ENCODE measurements around the gene IKZF2. TPM values are rescaled to one million over a fixed set of nuclear protein-coding genes. Genes with fewer than 3 reads are reported as not detected.

Gene IKZF2
- polyA plus RNA-seq, 1 experiment = 7.1 TPM

DNA sequence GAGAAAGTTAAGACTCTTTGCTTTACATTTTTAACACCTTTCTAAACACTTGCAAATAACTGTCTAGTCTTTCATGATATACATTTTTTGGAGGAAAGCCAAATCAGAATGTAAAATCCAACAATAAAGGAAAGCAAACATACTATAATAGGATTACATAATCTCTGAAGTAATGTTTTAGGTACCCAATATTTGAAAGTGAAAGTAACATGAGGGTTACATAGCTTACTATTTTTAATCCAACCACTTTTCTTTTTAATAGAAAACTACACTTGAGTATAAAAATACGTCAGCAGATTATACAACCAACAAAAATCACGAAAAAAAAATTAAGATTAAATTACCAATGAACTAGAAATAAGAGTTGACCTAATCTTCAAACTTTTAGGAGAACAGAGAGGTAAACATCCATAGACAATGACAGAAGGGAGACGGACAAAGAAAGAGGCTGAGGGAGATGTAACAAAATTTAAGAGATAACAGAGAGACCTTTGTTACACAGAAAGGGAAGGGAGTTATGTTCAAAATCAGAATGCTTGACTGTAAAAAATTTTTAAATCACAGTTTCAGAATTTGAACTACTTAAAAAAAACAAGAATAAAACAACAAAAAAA lies 150.0 kb downstream of the IKZF2 start:
- H3K9me3 ChIP-seq (ENCODE audit: control insufficient read depth, insufficient read depth, low read length) = no peaks in the 10 kb centered on the region
- TF ChIP-seq, protein P1, sequence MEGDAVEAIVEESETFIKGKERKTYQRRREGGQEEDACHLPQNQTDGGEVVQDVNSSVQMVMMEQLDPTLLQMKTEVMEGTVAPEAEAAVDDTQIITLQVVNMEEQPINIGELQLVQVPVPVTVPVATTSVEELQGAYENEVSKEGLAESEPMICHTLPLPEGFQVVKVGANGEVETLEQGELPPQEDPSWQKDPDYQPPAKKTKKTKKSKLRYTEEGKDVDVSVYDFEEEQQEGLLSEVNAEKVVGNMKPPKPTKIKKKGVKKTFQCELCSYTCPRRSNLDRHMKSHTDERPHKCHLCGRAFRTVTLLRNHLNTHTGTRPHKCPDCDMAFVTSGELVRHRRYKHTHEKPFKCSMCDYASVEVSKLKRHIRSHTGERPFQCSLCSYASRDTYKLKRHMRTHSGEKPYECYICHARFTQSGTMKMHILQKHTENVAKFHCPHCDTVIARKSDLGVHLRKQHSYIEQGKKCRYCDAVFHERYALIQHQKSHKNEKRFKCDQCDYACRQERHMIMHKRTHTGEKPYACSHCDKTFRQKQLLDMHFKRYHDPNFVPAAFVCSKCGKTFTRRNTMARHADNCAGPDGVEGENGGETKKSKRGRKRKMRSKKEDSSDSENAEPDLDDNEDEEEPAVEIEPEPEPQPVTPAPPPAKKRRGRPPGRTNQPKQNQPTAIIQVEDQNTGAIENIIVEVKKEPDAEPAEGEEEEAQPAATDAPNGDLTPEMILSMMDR (IDR thresholded peaks at IDR 0.05; ENCODE audit: low read depth, low read length) = no peak
- DNase-seq (ENCODE audit: low read depth, low spot score) = no peak
- no peaks in the 10 kb centered on the region for H3K27me3 ChIP-seq (ENCODE audit: control insufficient read depth, insufficient read depth, low read length)
- H3K4me3 ChIP-seq (ENCODE audit: low read depth, low read length) = no peak overlapping the region
- ChIA-PET POLR2A (no interaction called here), CTCF (no interaction called here)
- no peak overlapping the region for H3K27ac ChIP-seq (ENCODE audit: low read depth, low read length)

- no peak overlapping the region for H3K27ac ChIP-seq (ENCODE audit: low read depth, low read length)
- no peaks in the 10 kb centered on the region for H3K9me3 ChIP-seq (ENCODE audit: control insufficient read depth, insufficient read depth, low read length)
- no peak overlapping the region for H3K4me3 ChIP-seq (ENCODE audit: low read depth, low read length)
- DNase-seq (ENCODE audit: low read depth, low spot score) = no peak
- TF ChIP-seq, protein P1 (IDR thresholded peaks at IDR 0.05; ENCODE audit: low read depth, low read length) = no peak
- H3K27me3 ChIP-seq (ENCODE audit: control insufficient read depth, insufficient read depth, low read length) = no peaks in the 10 kb centered on the region
- ChIA-PET CTCF (no interaction called here), POLR2A (no interaction called here)
Measured at GRCh38 chr2:212998626-212999359, 152.6 kb downstream of the IKZF2 start.

GRCh38 chr2:212997526-212998020 lies 153.8 kb downstream of the IKZF2 start:
- TF ChIP-seq, protein P1 (IDR thresholded peaks at IDR 0.05; ENCODE audit: low read depth, low read length) = no peak
- POLR2A ChIA-PET = no interaction called here
- H3K4me3 ChIP-seq (ENCODE audit: low read depth, low read length) = no peak overlapping the region
- no peak for DNase-seq (ENCODE audit: low read depth, low spot score)
- H3K27ac ChIP-seq (ENCODE audit: low read depth, low read length) = no peak overlapping the region
- no peaks in the 10 kb centered on the region for H3K9me3 ChIP-seq (ENCODE audit: control insufficient read depth, insufficient read depth, low read length)
- CTCF ChIA-PET = no interaction called here
- no peaks in the 10 kb centered on the region for H3K27me3 ChIP-seq (ENCODE audit: control insufficient read depth, insufficient read depth, low read length)

- Histone ChIP-seq H3K27me3 (ENCODE audit: control insufficient read depth, insufficient read depth, low read length) (no peaks in the 10 kb centered on the region), H3K27ac (ENCODE audit: low read depth, low read length) (no peak overlapping the region), H3K4me3 (ENCODE audit: low read depth, low read length) (no peak overlapping the region), H3K9me3 (ENCODE audit: control insufficient read depth, insufficient read depth, low read length) (no peaks in the 10 kb centered on the region)
- DNase-seq (ENCODE audit: low read depth, low spot score) = no peak
- TF ChIP-seq, protein P1 (IDR thresholded peaks at IDR 0.05; ENCODE audit: low read depth, low read length) = no peak
- ChIA-PET CTCF (no interaction called here), POLR2A (no interaction called here)
Measured at GRCh38 chr2:212995920-212996319, 155.5 kb downstream of the IKZF2 start.

GRCh38 chr2:212994976-212995375 lies 156.4 kb downstream of the IKZF2 start:
- Histone ChIP-seq H3K4me3 (ENCODE audit: low read depth, low read length) (no peak overlapping the region), H3K27ac (ENCODE audit: low read depth, low read length) (no peak overlapping the region), H3K9me3 (ENCODE audit: control insufficient read depth, insufficient read depth, low read length) (no peaks in the 10 kb centered on the region), H3K27me3 (ENCODE audit: control insufficient read depth, insufficient read depth, low read length) (no peaks in the 10 kb centered on the region)
- TF ChIP-seq, protein P1 (IDR thresholded peaks at IDR 0.05; ENCODE audit: low read depth, low read length) = no peak
- DNase-seq (ENCODE audit: low read depth, low spot score) = no peak
- ChIA-PET POLR2A (no interaction called here), CTCF (interaction anchor here (0.7 kb wide), 1 partner anchor 102 kb away, joined by 3 read pairs; no protein-coding TSS in a partner anchor)

Data from AG04450 (cell line).